IMR-90 (cell line): ENCODE data around the gene MYBPH. TPM values are rescaled to one million over a fixed set of nuclear protein-coding genes. Genes with fewer than 3 reads are reported as not detected.

Source experiments
- ATAC-seq: fragments of 200-7000 bp; cut with Tn5 transposase; 2 replicates; pipeline ENCODE4 v1.9.1; 2020; ENCODE audit warnings: low read depth, mild to moderate bottlenecking, moderate library complexity
- BruUV-seq: library from RNA; stranded (reverse); fragments of 400-500 nt; replicated peaks from 2 replicates; lab custom pipeline; 2021; lab: Mats Ljungman, UMichigan
- CTCF ChIA-PET: fragments of 300-600 bp; formaldehyde crosslinking; extraction: SDS; loops from one replicate; lab custom pipeline; 2021; ENCODE audit warnings: antibody characterized with exemption; lab: Yijun Ruan, JAX
- POLR2A ChIA-PET: fragments of 300-600 bp; sonication (Branson Sonifier 250); formaldehyde crosslinking; loops from one replicate; lab custom pipeline; 2022; ENCODE audit warnings: antibody characterized with exemption; ENCODE audit not compliant: unreplicated experiment; lab: Charles Lee
- DNase-seq: peaks from one replicate; pipeline ENCODE4 v3.0.0; 2013
- H2AFZ ChIP-seq: replicated peaks from 2 replicates; pipeline ENCODE3; 2013; ENCODE audit warnings: low read length, mild to moderate bottlenecking; ENCODE audit not compliant: poor library complexity
- H2AK5ac ChIP-seq: 2 replicates; pipeline ENCODE4 v1.6.1; 2013; ENCODE audit warnings: low read depth, low read length, inconsistent platforms
- H2AK9ac ChIP-seq: replicated peaks from 2 replicates; pipeline ENCODE3; 2013; ENCODE audit warnings: mild to moderate bottlenecking, low read depth, low read length, moderate library complexity; ENCODE audit not compliant: poor library complexity
- H2BK120ac ChIP-seq: 2 replicates; pipeline ENCODE4 v1.6.1; 2013; ENCODE audit warnings: low read depth, low read length, inconsistent platforms
- H2BK15ac ChIP-seq: 3 replicates; pipeline ENCODE4 v1.6.1; 2013; ENCODE audit warnings: low read depth, low read length, inconsistent platforms
- H2BK20ac ChIP-seq: 2 replicates; pipeline ENCODE4 v1.6.1; 2013; ENCODE audit warnings: low read depth, mild to moderate bottlenecking, inconsistent platforms, low read length, moderate library complexity
- H2BK5ac ChIP-seq: 2 replicates; pipeline ENCODE4 v1.6.1; 2013; ENCODE audit warnings: mild to moderate bottlenecking, low read depth, low read length, inconsistent platforms; ENCODE audit not compliant: poor library complexity, severe bottlenecking
- H3K14ac ChIP-seq: replicated peaks from 2 replicates; pipeline ENCODE4 v1.6.1; 2013; ENCODE audit warnings: low read depth, low read length, inconsistent platforms
- H3K18ac ChIP-seq: 2 replicates; pipeline ENCODE4 v1.6.1; 2013; ENCODE audit warnings: low read depth, low read length, control low read depth
- H3K23ac ChIP-seq: 2 replicates; pipeline ENCODE4 v1.6.1; 2013; ENCODE audit warnings: low read depth, low read length, inconsistent platforms
- H3K27ac ChIP-seq: 2 replicates; pipeline ENCODE4 v1.5.1; 2013; ENCODE audit warnings: mild to moderate bottlenecking, control low read depth, low read length; ENCODE audit not compliant: insufficient read depth
- H3K27me3 ChIP-seq: 2 replicates; pipeline ENCODE4 v1.6.1; 2013; ENCODE audit warnings: low read length; ENCODE audit not compliant: control insufficient read depth, insufficient read depth
- H3K36me3 ChIP-seq: 2 replicates; pipeline ENCODE4 v1.6.1; 2013; ENCODE audit warnings: low read length, mixed read lengths; ENCODE audit not compliant: control insufficient read depth, insufficient read depth
- H3K4ac ChIP-seq: 2 replicates; pipeline ENCODE4 v1.6.1; 2013; ENCODE audit warnings: low read depth, low read length, inconsistent platforms
- H3K4me1 ChIP-seq: 2 replicates; pipeline ENCODE4 v1.6.1; 2013; ENCODE audit warnings: low read length, mixed read lengths; ENCODE audit not compliant: control insufficient read depth, insufficient read depth
- H3K4me2 ChIP-seq: 2 replicates; pipeline ENCODE4 v1.6.1; 2013; ENCODE audit warnings: low read depth, mild to moderate bottlenecking, control low read depth, low read length, moderate library complexity
- H3K4me3 ChIP-seq: 2 replicates; pipeline ENCODE4 v1.5.1; 2013; ENCODE audit warnings: low read depth, mild to moderate bottlenecking, control low read depth, low read length, moderate library complexity; ENCODE audit not compliant: insufficient read depth
- H3K56ac ChIP-seq: 2 replicates; pipeline ENCODE4 v1.6.1; 2013; ENCODE audit warnings: low read length, inconsistent platforms; ENCODE audit not compliant: insufficient read depth; ENCODE audit errors: extremely low read depth
- H3K79me1 ChIP-seq, 2 experiments: 2 replicates each; pipeline ENCODE4 v1.6.1; 2013; ENCODE audit warnings: low read length in 2 of 2, inconsistent platforms in 1 of 2, low read depth in 1 of 2
- H3K9ac ChIP-seq: 2 replicates; pipeline ENCODE4 v1.6.1; 2013; ENCODE audit warnings: low read depth, low read length, control low read depth
- H3K9me1 ChIP-seq: 2 replicates; pipeline ENCODE4 v1.6.1; 2013; ENCODE audit warnings: low read length, inconsistent platforms; ENCODE audit not compliant: insufficient read depth
- H3K9me3 ChIP-seq: 2 replicates; pipeline ENCODE4 v1.6.1; 2013; ENCODE audit warnings: low read length; ENCODE audit not compliant: control insufficient read depth, insufficient read depth
- H4K20me1 ChIP-seq: 2 replicates; pipeline ENCODE4 v1.6.1; 2013; ENCODE audit warnings: low read length, inconsistent platforms; ENCODE audit not compliant: insufficient read depth
- H4K5ac ChIP-seq: 2 replicates; pipeline ENCODE4 v1.6.1; 2013; ENCODE audit warnings: mild to moderate bottlenecking, low read depth, low read length, control low read depth
- H4K8ac ChIP-seq, 2 experiments: 2 replicates each; pipeline ENCODE4 v1.6.1; 2013; ENCODE audit warnings: low read depth in 2 of 2, low read length in 2 of 2, control low read depth in 1 of 2, inconsistent platforms in 1 of 2
- H4K91ac ChIP-seq: 2 replicates; pipeline ENCODE4 v1.6.1; 2013; ENCODE audit warnings: low read depth, low read length, inconsistent platforms; ENCODE audit not compliant: insufficient read depth
- BHLHE40 ChIP-seq: fragments of 150-350 bp; IDR thresholded peaks from 2 replicates; pipeline ENCODE4 v1.6.1; 2016; ENCODE audit warnings: mild to moderate bottlenecking, low read depth, low read length
- CHD1 ChIP-seq: IDR thresholded peaks from 2 replicates; pipeline ENCODE4 v1.6.1; 2012; ENCODE audit warnings: low read depth, low read length, improper control_type of control experiment
- FOS ChIP-seq: fragments of 150-350 bp; IDR thresholded peaks from 2 replicates; pipeline ENCODE4 v1.6.1; 2016; ENCODE audit warnings: low read depth, low read length
- MAFK ChIP-seq: IDR thresholded peaks from 2 replicates; pipeline ENCODE4 v1.6.1; 2012; ENCODE audit warnings: low read depth, low read length, improper control_type of control experiment
- MXI1 ChIP-seq: IDR thresholded peaks from 2 replicates; pipeline ENCODE4 v1.6.1; 2012; ENCODE audit warnings: low read depth, mild to moderate bottlenecking, low read length, moderate library complexity, borderline replicate concordance
- NFE2L2 ChIP-seq: fragments of 150-350 bp; IDR thresholded peaks from 2 replicates; pipeline ENCODE4 v1.6.1; 2016; ENCODE audit warnings: low read depth, mild to moderate bottlenecking, low read length
- POLR2A ChIP-seq: IDR thresholded peaks from 2 replicates; pipeline ENCODE4 v1.6.1; 2012; ENCODE audit warnings: mild to moderate bottlenecking, low read depth, low read length
- RAD21 ChIP-seq: IDR thresholded peaks from 2 replicates; pipeline ENCODE4 v1.6.1; 2012; ENCODE audit warnings: low read length, improper control_type of control experiment
- RCOR1 ChIP-seq: IDR thresholded peaks from 2 replicates; pipeline ENCODE4 v1.6.1; 2012; ENCODE audit warnings: mild to moderate bottlenecking, low read length, improper control_type of control experiment; ENCODE audit not compliant: insufficient replicate concordance
- SMC3 ChIP-seq: fragments of 150-350 bp; IDR thresholded peaks from 2 replicates; pipeline ENCODE4 v1.6.1; 2016; ENCODE audit warnings: low read depth, mild to moderate bottlenecking, antibody characterized with exemption, low read length, moderate library complexity
- WGBS, 2 experiments: methylation state at CpG; one replicate each; pipeline versions ENCODE4 v1.1.5 to v1.1.7; 2013; ENCODE audit warnings: missing lambda C conversion rate in 2 of 2; ENCODE audit not compliant: insufficient read length in 1 of 2; ENCODE audit errors: extremely low coverage in 2 of 2; 5-methylcytosine and 5-hydroxymethylcytosine counted together
- dilution Hi-C: fragments of 300-500 bp; cut with HindIII; formaldehyde crosslinking; loops from one replicate; pipeline ENCODE4 v1.14.3; 2018; ENCODE audit warnings: low sequenced_read_pairs; ENCODE audit not compliant: unreplicated experiment
- in situ Hi-C: fragments of 300-500 bp; cut with MboI; formaldehyde crosslinking; loops from 3 replicates; pipeline ENCODE4 v1.14.3; 2019; ENCODE audit warnings: low sequenced_read_pairs, inconsistent platforms, mixed read lengths
- intact Hi-C: fragments of 100-400 bp; cut with micrococcal nuclease; formaldehyde crosslinking; loops from 2 replicates; pipeline ENCODE4 v1.10.0; 2022
- polyA plus RNA-seq, 3 experiments: library from polyadenylated mRNA; depleted of rRNA; stranded (reverse); fragments of >200 nt; gene quantifications; 2 replicates each; pipeline ENCODE4 v1.2.3, GENCODE V29; 2012; ENCODE audit warnings: low replicate concordance in 1 of 3
- total RNA-seq: library from RNA; depleted of rRNA; stranded (reverse); fragments of >200 nt; gene quantifications from 2 replicates; pipeline ENCODE4 v1.2.3, GENCODE V29; 2012
- TF ChIP-seq, protein P1 (sequence below): conservative IDR thresholded peaks from 2 replicates; pipeline ENCODE4 v1.5.1; 2012; ENCODE audit warnings: mild to moderate bottlenecking, low read depth, low read length, improper control_type of control experiment
- TF ChIP-seq, protein P2 (sequence below): fragments of 150-350 bp; IDR thresholded peaks from 2 replicates; pipeline ENCODE4 v1.6.1; 2017; ENCODE audit warnings: mild to moderate bottlenecking, antibody characterized with exemption, low read length, low read depth
- TF ChIP-seq, protein P3 (sequence below): fragments of 150-350 bp; IDR thresholded peaks from 2 replicates; pipeline ENCODE4 v1.6.1; 2016; ENCODE audit warnings: low read depth, mild to moderate bottlenecking, low read length, moderate library complexity, borderline replicate concordance

The MYBPH gene
- total and polyA plus RNA-seq, 2 of the 4 experiments (the other 2 are of a cell fraction): not detected

DNA sequence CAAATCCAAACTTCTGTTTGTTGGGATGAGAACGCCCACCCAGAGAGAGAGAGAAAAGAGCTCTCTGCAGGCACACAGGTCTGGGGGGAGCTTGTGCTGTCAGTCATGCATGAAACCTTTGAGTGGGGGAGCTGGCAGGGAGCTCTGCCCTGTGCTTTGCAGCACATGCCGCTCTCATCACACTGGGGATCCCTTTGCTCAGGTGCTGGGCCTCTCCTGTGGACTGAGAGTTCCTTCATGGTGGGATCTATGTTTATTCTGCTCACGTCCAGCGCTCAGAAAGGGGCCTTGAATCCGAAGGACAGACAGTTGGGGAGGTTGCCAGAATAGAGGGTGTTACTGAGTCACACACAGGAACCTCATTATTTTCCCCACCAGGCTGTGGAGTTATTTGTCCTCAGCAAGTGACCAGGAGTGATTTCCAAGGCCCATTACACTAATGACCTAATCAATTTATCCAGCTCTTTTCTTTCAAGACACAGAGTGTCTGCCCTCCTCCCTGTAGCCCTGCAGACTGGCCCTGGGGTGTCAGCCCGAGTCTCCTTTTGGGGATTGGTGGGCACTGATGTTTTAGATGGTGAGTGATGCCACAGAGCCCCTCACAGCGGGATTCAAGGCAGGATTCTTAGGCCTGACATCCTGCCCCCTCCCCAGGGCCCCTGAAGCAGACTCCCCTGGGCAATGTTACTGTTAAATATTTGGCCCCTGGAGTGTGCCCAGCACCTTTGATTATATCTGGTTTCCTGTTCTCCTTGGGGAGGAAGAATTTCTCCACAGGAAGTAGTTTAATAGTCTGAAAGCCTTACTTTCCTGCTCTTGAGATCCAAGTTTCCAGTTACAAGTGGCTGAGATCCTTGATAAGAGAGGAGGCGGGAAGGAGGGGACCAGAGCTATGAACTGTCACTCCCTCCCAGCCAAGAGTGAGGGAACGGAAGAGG, 22.3 kb downstream of the MYBPH start:
- intact Hi-C loops: no loop called here
- Histone ChIP-seq H2BK5ac (no peak overlapping the region), H3K9ac (no peak overlapping the region), H3K18ac (0 out of 2 replicates have a peak overlapping the region, but pooled peaks have one; percentile 28), H3K79me1 (no peaks in the 10 kb centered on the region), H2BK20ac (no peak overlapping the region), H2BK15ac (peak overlapping the region; percentile 43; the same call in 1 of the 3 replicates), H4K20me1 (no peaks in the 10 kb centered on the region), H2AFZ (no peak overlapping the region), H3K4ac (peak overlapping the region; percentile 23; the same call in 1 of the 2 replicates), H3K4me1 (peaks cover 11% of the 10 kb centered on the region), H3K9me3 (0 out of 2 replicates have a peak, but pooled peaks cover under 1% of the 10 kb centered on the region), H4K91ac (no peak overlapping the region; the same call in 1 of the 2 replicates), H2AK5ac (peak overlapping the region; percentile 14; the same call in 1 of the 2 replicates), H2AK9ac (no peak overlapping the region), H3K9me1 (no peaks in the 10 kb centered on the region), H3K4me2 (no peak overlapping the region), H3K4me3 (no peak overlapping the region), H3K27me3 (peaks cover 8% of the 10 kb centered on the region), H4K8ac (peak overlapping the region in 1 of 2 experiments; percentile 12; a peak in 1 of 4 replicates), H3K27ac (no peak overlapping the region), H3K23ac (no peak overlapping the region), H2BK120ac (no peak overlapping the region), H3K14ac (no peak overlapping the region), H4K5ac (no peak overlapping the region), H3K56ac (no peak overlapping the region), H3K36me3 (no peaks in the 10 kb centered on the region)
- ChIA-PET POLR2A (no interaction called here), CTCF (interaction anchor here (0.7 kb wide), 1 partner anchor 11 kb away, joined by 3 read pairs; no protein-coding TSS in a partner anchor)
- dilution Hi-C loops: no loop called here
- WGBS, 2 experiments: no CpG with 5 or more reads among the region's 9 CpGs
- BruUV-seq: no TSS peak
- DNase-seq (no peak), ATAC-seq (no peak)
- in situ Hi-C loops: no loop called here
- TF ChIP-seq, protein P1, sequence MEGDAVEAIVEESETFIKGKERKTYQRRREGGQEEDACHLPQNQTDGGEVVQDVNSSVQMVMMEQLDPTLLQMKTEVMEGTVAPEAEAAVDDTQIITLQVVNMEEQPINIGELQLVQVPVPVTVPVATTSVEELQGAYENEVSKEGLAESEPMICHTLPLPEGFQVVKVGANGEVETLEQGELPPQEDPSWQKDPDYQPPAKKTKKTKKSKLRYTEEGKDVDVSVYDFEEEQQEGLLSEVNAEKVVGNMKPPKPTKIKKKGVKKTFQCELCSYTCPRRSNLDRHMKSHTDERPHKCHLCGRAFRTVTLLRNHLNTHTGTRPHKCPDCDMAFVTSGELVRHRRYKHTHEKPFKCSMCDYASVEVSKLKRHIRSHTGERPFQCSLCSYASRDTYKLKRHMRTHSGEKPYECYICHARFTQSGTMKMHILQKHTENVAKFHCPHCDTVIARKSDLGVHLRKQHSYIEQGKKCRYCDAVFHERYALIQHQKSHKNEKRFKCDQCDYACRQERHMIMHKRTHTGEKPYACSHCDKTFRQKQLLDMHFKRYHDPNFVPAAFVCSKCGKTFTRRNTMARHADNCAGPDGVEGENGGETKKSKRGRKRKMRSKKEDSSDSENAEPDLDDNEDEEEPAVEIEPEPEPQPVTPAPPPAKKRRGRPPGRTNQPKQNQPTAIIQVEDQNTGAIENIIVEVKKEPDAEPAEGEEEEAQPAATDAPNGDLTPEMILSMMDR: no peak
- TF ChIP-seq POLR2A (no peak), SMC3 (no peak), NFE2L2 (no peak), BHLHE40 (no peak), CHD1 (no peak), FOS (no peak), RCOR1 (no peak), RAD21 (no peak), MAFK (no peak), MXI1 (no peak)
- TF ChIP-seq, protein P2, sequence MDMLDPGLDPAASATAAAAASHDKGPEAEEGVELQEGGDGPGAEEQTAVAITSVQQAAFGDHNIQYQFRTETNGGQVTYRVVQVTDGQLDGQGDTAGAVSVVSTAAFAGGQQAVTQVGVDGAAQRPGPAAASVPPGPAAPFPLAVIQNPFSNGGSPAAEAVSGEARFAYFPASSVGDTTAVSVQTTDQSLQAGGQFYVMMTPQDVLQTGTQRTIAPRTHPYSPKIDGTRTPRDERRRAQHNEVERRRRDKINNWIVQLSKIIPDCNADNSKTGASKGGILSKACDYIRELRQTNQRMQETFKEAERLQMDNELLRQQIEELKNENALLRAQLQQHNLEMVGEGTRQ: no peak
- TF ChIP-seq, protein P3, sequence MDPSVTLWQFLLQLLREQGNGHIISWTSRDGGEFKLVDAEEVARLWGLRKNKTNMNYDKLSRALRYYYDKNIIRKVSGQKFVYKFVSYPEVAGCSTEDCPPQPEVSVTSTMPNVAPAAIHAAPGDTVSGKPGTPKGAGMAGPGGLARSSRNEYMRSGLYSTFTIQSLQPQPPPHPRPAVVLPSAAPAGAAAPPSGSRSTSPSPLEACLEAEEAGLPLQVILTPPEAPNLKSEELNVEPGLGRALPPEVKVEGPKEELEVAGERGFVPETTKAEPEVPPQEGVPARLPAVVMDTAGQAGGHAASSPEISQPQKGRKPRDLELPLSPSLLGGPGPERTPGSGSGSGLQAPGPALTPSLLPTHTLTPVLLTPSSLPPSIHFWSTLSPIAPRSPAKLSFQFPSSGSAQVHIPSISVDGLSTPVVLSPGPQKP: no peak
